ENCODE results near the gene NIN. TPM values are rescaled to one million over a fixed set of nuclear protein-coding genes. Genes with fewer than 3 reads are reported as not detected.

Gene NIN
- total RNA-seq, 1 donor from 2014 or later: 33.2 TPM

- no peak for DNase-seq (ENCODE audit: low spot score in 2 of 2, unreplicated experiment in 2 of 2)
- no peak for TF ChIP-seq CTCF (IDR thresholded peaks at IDR 0.05; ENCODE audit: unreplicated experiment)
Observed at GRCh38 chr14:50763382-50764007, 67.5 kb downstream of the NIN start.

GRCh38 chr14:50762931-50763300, 68.0 kb downstream of the NIN start:
- Mint-ChIP-seq H3K4me1 (peaks cover 8% of the 10 kb centered on the region), H3K27me3 (ENCODE audit: low read depth) (no peaks in the 10 kb centered on the region), H3K9me3 (no peaks in the 10 kb centered on the region), H3K27ac (no peak overlapping the region), H3K36me3 (peaks cover 57% of the 10 kb centered on the region), H3K4me3 (no peak overlapping the region)
- TF ChIP-seq CTCF (IDR thresholded peaks at IDR 0.05; ENCODE audit: unreplicated experiment): no peak
- DNase-seq (ENCODE audit: low spot score in 2 of 2, unreplicated experiment in 2 of 2): no peak

More at GRCh38 chr14:50763382-50764007, 67.5 kb downstream of the NIN start:
- Mint-ChIP-seq H3K9me3 (no peaks in the 10 kb centered on the region), H3K4me1 (peaks cover 8% of the 10 kb centered on the region), H3K27ac (no peak overlapping the region), H3K4me3 (no peak overlapping the region), H3K27me3 (ENCODE audit: low read depth) (no peaks in the 10 kb centered on the region), H3K36me3 (peaks cover 62% of the 10 kb centered on the region)

GRCh38 chr14:50762001-50762930, 68.7 kb downstream of the NIN start:
- Mint-ChIP-seq H3K27ac (no peak overlapping the region), H3K4me3 (no peak overlapping the region), H3K9me3 (no peaks in the 10 kb centered on the region), H3K27me3 (ENCODE audit: low read depth) (no peaks in the 10 kb centered on the region), H3K36me3 (peaks cover 56% of the 10 kb centered on the region), H3K4me1 (peaks cover 8% of the 10 kb centered on the region)
- no peak for DNase-seq (ENCODE audit: low spot score in 2 of 2, unreplicated experiment in 2 of 2)
- no peak for TF ChIP-seq CTCF (IDR thresholded peaks at IDR 0.05; ENCODE audit: unreplicated experiment)

GRCh38 chr14:50759800-50760543, 71.0 kb downstream of the NIN start:
- Mint-ChIP-seq H3K4me1 (no peaks in the 10 kb centered on the region), H3K4me3 (no peak overlapping the region), H3K27ac (no peak overlapping the region), H3K27me3 (ENCODE audit: low read depth) (no peaks in the 10 kb centered on the region), H3K36me3 (peaks cover 51% of the 10 kb centered on the region), H3K9me3 (no peaks in the 10 kb centered on the region)
- no peak for DNase-seq (ENCODE audit: low spot score in 2 of 2, unreplicated experiment in 2 of 2)
- no peak for TF ChIP-seq CTCF (IDR thresholded peaks at IDR 0.05; ENCODE audit: unreplicated experiment)

- Mint-ChIP-seq H3K27ac (no peak overlapping the region), H3K36me3 (peaks cover 44% of the 10 kb centered on the region), H3K27me3 (ENCODE audit: low read depth) (no peaks in the 10 kb centered on the region), H3K9me3 (no peaks in the 10 kb centered on the region), H3K4me1 (no peaks in the 10 kb centered on the region), H3K4me3 (no peak overlapping the region)
- TF ChIP-seq CTCF (IDR thresholded peaks at IDR 0.05; ENCODE audit: unreplicated experiment): no peak
- no peak for DNase-seq (ENCODE audit: low spot score in 2 of 2, unreplicated experiment in 2 of 2)
Observed at GRCh38 chr14:50758945-50759344, 72.0 kb downstream of the NIN start.

All from mesothelial cell of epicardium (in vitro differentiated cells).